DND-41 (cell line): ENCODE data around the gene TPM2.
A peak's percentile ranks its signal among the peaks of the same experiment; 100 is the strongest.
"Not testable (repeated sequence)": the region's sequence is repeated elsewhere in the genome, so short reads cannot be mapped to it uniquely, and the experiment has no call there.

Experiments
- ATAC-seq: fragments of 200-7000 bp; cut with Tn5 transposase; 3 replicates; pipeline ENCODE4 v1.9.1; 2021; ENCODE audit warnings: low read depth; ENCODE audit not compliant: insufficient read depth
- DNase-seq: peaks from one replicate; pipeline ENCODE4 v3.0.0-alpha.2; 2020
- H2AFZ ChIP-seq: 2 replicates; pipeline ENCODE4 v1.6.0; 2012; ENCODE audit warnings: low read depth, low read length
- H3K27ac ChIP-seq: 2 replicates; pipeline ENCODE4 v1.5.1; 2012; ENCODE audit warnings: low read length, inconsistent platforms
- H3K27me3 ChIP-seq: fragments of 200-600 bp; sonication (generic); 2 replicates; pipeline ENCODE4 v1.6.0; 2012; ENCODE audit warnings: low read length, mild to moderate bottlenecking, inconsistent platforms; ENCODE audit not compliant: insufficient read depth, poor library complexity
- H3K36me3 ChIP-seq: 2 replicates; pipeline ENCODE4 v1.5.1; 2012; ENCODE audit warnings: low read length, inconsistent platforms; ENCODE audit not compliant: insufficient read depth
- H3K4me1 ChIP-seq: 2 replicates; pipeline ENCODE4 v1.5.1; 2012; ENCODE audit warnings: mild to moderate bottlenecking, low read length; ENCODE audit not compliant: insufficient read depth
- H3K4me2 ChIP-seq: 2 replicates; pipeline ENCODE4 v1.6.0; 2012; ENCODE audit warnings: mild to moderate bottlenecking, moderate library complexity, low read length, inconsistent platforms; ENCODE audit not compliant: insufficient read depth
- H3K4me3 ChIP-seq, 2 experiments: fragments of 200-600 bp in 1 of 2; shearing (Covaris generic) in 1 of 2; 2 replicates each; pipeline ENCODE4 v1.5.1; 2012 to 2016; ENCODE audit warnings: inconsistent platforms in 2 of 2, low read length in 2 of 2, mild to moderate bottlenecking in 2 of 2, low read depth in 1 of 2, moderate library complexity in 1 of 2
- H3K79me2 ChIP-seq: 2 replicates; pipeline ENCODE4 v1.6.0; 2012; ENCODE audit warnings: low read length, inconsistent platforms; ENCODE audit not compliant: insufficient read depth
- H3K9ac ChIP-seq: 2 replicates; pipeline ENCODE4 v1.6.0; 2012; ENCODE audit warnings: low read depth, mild to moderate bottlenecking, inconsistent platforms, low read length, moderate library complexity
- H3K9me3 ChIP-seq: 2 replicates; pipeline ENCODE4 v1.5.1; 2012; ENCODE audit warnings: low read length, moderate library complexity, mild to moderate bottlenecking, inconsistent platforms; ENCODE audit not compliant: insufficient read depth, severe bottlenecking
- H4K20me1 ChIP-seq: 2 replicates; pipeline ENCODE4 v1.6.0; 2012; ENCODE audit warnings: low read length; ENCODE audit not compliant: insufficient read depth
- EZH2 ChIP-seq: IDR thresholded peaks from 3 replicates; pipeline ENCODE4 v1.6.1; 2012; ENCODE audit warnings: borderline replicate concordance, low read depth, mild to moderate bottlenecking, moderate library complexity, low read length, inconsistent platforms; ENCODE audit not compliant: severe bottlenecking
- TF ChIP-seq, protein P1 (sequence below): IDR thresholded peaks from 2 replicates; pipeline ENCODE4 v1.5.1; 2012; ENCODE audit warnings: borderline replicate concordance, low read length, moderate library complexity, mild to moderate bottlenecking; ENCODE audit not compliant: poor library complexity, severe bottlenecking; ENCODE audit errors: extremely low read depth

TPM2 gene

DNA sequence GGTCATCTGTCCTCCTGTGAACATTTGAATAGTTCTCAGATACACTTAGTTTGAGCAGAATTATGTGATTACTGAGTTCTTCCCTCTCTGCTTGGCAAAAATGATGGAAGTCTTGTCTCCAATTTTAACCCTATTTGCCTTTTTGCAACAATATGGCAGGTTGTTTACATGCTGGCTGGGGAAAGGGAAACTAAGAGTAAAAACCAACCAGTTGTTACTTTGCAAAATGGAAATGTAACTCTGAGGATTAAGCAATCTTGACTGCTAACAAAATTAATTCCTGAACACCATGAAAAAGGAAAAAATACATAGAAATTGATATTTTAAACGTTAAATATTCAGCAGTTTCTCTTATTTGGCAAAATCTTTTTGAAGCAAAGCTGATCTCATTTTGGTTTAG is 50.1 kb downstream of the TPM2 start:
- H3K27ac ChIP-seq: peak overlapping the region; percentile 61; the same call in 1 of the 2 replicates
- ATAC-seq (no peak), DNase-seq (no peak)
- H3K79me2 ChIP-seq: peaks cover 14% of the 10 kb centered on the region
- H3K9me3 ChIP-seq: no peaks in the 10 kb centered on the region
- peaks cover 41% of the 10 kb centered on the region for H3K4me1 ChIP-seq
- H2AFZ ChIP-seq: no peak overlapping the region
- peaks cover 14% of the 10 kb centered on the region; the same call in 1 of the 2 replicates for H3K36me3 ChIP-seq
- H3K9ac ChIP-seq: no peak overlapping the region
- no peak overlapping the region for H3K4me3 ChIP-seq
- TF ChIP-seq EZH2: no peak
- TF ChIP-seq, protein P1, sequence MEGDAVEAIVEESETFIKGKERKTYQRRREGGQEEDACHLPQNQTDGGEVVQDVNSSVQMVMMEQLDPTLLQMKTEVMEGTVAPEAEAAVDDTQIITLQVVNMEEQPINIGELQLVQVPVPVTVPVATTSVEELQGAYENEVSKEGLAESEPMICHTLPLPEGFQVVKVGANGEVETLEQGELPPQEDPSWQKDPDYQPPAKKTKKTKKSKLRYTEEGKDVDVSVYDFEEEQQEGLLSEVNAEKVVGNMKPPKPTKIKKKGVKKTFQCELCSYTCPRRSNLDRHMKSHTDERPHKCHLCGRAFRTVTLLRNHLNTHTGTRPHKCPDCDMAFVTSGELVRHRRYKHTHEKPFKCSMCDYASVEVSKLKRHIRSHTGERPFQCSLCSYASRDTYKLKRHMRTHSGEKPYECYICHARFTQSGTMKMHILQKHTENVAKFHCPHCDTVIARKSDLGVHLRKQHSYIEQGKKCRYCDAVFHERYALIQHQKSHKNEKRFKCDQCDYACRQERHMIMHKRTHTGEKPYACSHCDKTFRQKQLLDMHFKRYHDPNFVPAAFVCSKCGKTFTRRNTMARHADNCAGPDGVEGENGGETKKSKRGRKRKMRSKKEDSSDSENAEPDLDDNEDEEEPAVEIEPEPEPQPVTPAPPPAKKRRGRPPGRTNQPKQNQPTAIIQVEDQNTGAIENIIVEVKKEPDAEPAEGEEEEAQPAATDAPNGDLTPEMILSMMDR: no peak
- H4K20me1 ChIP-seq: no peaks in the 10 kb centered on the region
- 0 out of 2 replicates have a peak overlapping the region, but pooled peaks have one; percentile 19 for H3K4me2 ChIP-seq
- no peaks in the 10 kb centered on the region for H3K27me3 ChIP-seq

DNA sequence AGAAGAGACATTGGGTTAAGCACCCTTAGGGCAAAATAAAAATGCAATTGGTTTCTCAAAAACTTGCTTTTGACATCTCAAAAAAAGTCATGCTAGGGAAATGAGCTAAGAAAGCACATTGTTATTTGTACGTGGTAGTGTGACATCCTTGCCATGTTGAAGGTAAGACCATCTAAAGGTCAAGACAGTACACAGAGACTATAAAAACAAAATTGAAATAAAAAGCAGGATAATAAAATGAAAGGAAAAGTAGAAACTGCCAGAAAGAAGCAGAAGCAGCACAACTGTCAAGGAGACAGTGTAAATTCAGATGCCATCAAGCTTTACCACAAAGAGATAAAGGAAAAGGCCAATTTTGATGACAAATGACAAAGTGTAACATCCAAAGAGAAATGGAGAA is 50.5 kb downstream of the TPM2 start:
- not testable (repeated sequence) for H3K9ac ChIP-seq, H3K27me3 ChIP-seq, H2AFZ ChIP-seq, DNase-seq, H3K9me3 ChIP-seq, H4K20me1 ChIP-seq, H3K4me3 ChIP-seq
- Histone ChIP-seq H3K27ac (peak overlapping the region; percentile 61; the same call in 1 of the 2 replicates), H3K79me2 (peaks cover 10% of the 10 kb centered on the region), H3K36me3 (peaks cover 11% of the 10 kb centered on the region; the same call in 1 of the 2 replicates), H3K4me2 (0 out of 2 replicates have a peak overlapping the region, but pooled peaks have one; percentile 19), H3K4me1 (peaks cover 37% of the 10 kb centered on the region)
- ATAC-seq: peak; percentile 35; the same call in 1 of the 3 replicates

DNA sequence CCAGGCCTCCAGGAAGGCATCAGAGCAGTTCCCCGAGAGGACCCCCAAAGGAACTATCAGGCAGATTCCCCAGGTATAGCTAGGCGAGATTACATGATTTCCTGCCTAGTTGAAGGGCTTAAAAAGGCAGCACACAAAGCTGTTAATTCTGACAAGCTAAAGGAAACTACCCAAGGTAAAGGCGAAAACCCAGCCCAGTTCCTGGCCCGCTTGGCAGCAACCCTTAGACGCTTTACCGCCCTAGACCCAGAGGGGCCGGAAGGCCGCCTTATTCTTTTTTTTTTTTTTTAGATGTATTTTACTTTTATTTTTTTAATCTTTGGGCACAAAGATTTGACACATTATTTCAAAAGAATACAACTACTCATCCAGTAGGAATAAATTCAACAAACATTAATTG is 51.0 kb downstream of the TPM2 start:
- not testable (repeated sequence) for H2AFZ ChIP-seq, H3K9ac ChIP-seq, ATAC-seq, DNase-seq, H3K27me3 ChIP-seq, H3K79me2 ChIP-seq, H3K9me3 ChIP-seq, H3K4me3 ChIP-seq, H4K20me1 ChIP-seq, H3K27ac ChIP-seq, H3K4me2 ChIP-seq
- H3K4me1 ChIP-seq: peaks cover 32% of the 10 kb centered on the region
- peaks cover 11% of the 10 kb centered on the region; the same call in 1 of the 2 replicates for H3K36me3 ChIP-seq

DNA sequence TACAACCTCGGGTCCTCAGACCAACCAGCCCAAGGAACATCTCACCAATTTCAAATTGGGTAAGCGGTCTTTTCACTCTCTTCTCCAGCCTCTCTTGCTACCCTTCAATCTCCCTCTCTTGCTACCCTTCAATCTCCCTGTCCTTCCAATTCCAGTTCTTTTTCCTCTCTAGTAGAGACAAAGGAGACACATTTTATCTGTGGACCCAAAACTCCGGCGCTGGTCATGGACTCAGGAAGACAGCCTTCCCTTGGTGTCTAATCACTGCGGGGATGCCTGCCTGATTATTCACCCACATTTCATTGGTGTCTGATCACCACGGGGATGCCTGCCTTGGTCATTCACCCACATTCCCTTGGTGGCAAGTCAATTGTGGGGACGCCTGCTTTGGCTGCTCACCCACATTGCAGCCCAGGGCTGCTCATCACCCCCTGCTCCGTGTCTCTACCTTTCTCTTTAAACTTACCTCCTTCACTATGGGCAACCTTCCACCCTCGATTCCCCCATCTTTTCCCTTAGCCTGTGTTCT is 52.2 kb downstream of the TPM2 start:
- H3K4me3 ChIP-seq, H3K27me3 ChIP-seq, DNase-seq, H3K9me3 ChIP-seq, H3K79me2 ChIP-seq, ATAC-seq, H2AFZ ChIP-seq, H3K36me3 ChIP-seq, H4K20me1 ChIP-seq, H3K9ac ChIP-seq, H3K4me2 ChIP-seq, H3K27ac ChIP-seq: not testable (repeated sequence)
- H3K4me1 ChIP-seq: peaks cover 26% of the 10 kb centered on the region

DNA sequence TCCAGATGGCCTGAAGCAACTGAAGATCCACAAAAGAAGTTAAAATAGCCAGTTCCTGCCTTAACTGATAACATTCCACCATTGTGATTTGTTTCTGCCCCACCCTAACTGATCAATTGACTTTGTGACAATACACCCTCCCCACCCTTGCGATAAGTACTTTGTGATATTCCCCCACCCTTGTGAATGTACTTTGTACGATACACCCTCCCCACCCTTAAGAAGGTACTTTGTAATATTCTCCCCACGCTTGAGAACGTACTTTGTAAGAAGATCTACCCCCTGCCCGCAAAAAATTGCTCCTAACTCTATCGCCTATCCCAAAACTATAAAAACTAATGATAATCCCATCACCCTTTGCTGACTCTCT is 52.9 kb downstream of the TPM2 start:
- H3K79me2 ChIP-seq, H3K4me3 ChIP-seq, H3K27ac ChIP-seq, H3K27me3 ChIP-seq, H2AFZ ChIP-seq, H3K9me3 ChIP-seq, H3K9ac ChIP-seq, H4K20me1 ChIP-seq, H3K36me3 ChIP-seq, DNase-seq, ATAC-seq, H3K4me2 ChIP-seq: not testable (repeated sequence)
- peaks cover 26% of the 10 kb centered on the region for H3K4me1 ChIP-seq
